ENCODE results near the gene FUT1.
"Not testable (repeated sequence)": the region's sequence is repeated elsewhere in the genome, so short reads cannot be mapped to it uniquely, and the experiment has no call there.

The FUT1 gene

DNA sequence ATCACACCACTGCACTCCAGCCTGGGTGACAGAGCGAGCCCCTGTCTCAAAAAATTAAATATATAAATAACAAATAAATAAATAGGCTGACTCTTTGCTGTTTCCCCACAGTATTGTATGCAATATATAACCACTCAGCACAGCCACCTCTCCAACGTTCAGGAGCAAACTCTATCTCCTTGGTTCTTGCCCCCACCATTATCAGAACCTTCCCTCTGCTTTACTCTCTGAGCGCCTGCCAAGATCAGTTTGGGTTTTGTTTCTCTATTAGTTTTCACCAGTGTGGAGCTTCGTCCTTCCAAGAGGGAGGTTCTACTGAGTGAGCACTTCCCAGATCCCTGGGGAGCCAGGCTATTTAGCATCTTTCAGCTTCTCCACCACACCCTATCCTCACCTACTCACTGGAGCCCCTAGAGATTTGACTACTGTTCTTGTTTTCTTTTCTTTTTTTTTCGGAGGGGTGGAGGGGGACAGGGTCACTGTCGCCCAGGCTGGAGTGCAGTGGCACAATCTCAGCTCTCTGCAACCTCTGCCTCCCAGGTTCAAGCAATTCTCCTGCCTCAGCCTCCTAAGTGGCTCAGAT lies 15.8 kb upstream of the FUT1 start:
- not testable (repeated sequence) for DNase-seq

DNA sequence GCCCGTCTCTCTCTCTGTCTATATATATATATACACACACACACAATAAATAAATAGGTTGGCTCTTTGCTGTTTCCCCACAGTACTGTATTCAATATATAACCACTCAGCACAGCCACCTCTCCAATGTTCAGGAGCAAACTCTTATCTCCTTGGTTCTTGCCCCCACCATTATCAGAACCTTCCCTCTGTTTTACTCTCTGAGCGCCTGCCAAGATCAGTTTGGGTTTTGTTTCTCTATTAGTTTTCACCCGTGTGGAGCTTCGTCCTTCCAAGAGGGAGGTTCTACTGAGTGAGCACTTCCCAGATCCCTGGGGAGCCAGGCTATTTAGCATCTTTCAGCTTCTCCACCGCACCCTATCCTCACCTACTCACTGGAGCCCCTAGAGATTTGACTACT lies 13.4 kb upstream of the FUT1 start:
- not testable (repeated sequence) for DNase-seq

DNA sequence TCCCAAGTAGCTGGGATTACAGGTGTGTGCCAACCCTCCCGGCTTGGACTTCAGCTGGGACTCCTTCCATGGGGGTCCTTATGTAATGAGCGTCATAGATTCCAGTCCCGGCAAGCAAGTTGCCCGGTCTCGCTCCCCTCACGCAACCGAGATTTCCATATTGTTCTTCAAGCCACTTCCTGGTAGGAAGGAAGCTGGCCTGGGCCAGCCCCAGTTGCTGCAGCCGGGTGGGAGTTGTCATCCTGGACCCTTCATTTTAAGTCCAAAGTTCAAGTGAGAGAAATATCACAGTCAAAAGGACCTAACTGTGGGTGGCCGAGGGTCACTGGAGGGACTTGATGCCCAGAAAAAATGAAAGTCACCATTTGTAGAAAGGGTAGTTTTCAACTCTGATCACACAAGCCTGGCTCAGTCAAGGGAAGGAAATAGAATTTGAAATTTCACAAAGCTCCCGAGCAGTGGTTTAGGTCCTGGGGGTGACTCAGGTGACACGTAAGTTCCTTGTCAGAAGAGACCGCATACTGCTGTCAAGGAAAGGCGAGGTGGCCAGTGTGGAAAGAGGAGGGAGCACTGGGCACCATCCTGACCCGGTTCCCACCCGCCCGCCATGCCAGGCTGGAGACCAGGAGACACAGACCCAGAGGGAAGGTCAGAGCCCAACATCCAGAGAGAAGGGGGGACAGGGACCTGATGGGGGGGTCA lies 8.2 kb upstream of the FUT1 start:
- DNase-seq: no peak

DNA sequence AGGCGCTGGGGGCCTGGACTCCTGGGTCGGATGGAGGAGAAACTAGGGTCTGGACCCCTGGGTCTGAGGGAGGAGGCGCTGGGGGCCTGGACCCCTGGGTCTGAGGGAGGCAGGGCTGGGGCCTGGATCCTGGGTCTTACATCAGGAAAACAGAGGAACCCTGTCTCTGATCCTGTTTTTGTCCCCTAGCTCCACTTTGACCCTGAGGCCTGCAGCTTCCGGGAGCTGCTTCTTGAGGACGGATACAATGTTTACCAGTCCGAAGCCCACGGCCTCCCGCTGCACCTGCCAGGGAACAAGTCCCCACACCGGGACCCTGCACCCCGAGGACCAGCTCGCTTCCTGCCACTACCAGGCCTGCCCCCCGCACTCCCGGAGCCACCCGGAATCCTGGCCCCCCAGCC lies 5.3 kb upstream of the FUT1 start:
- DNase-seq: no peak

DNA sequence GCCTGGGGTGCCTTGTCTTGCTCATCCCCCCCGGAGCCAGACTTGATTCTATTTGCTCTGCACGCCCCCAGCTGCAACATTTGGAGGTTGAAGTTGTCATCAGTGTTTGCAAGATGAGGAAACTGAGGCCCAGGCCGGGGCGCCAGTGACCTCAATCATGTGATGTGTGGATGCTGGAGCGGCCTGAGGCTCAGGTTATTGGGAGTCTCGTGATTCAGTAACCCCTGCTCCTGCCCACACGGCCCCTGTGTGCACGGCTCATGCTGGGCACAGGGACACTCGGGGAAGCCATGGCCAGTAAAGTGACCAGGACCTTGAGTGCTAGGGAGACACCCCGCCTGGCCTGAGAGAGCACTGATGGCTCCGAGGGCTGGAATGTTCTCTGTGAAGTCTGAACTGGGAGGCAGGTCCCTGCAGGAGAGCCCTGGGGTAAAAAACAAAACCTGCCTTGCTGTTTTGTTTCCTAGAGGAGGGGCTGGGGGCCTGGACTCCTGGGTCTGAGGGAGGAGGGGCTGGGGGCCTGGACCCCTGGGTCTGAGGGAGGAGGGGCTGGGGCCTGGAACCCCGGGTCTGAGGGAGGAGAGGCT lies 4.7 kb upstream of the FUT1 start:
- DNase-seq: no peak

DNA sequence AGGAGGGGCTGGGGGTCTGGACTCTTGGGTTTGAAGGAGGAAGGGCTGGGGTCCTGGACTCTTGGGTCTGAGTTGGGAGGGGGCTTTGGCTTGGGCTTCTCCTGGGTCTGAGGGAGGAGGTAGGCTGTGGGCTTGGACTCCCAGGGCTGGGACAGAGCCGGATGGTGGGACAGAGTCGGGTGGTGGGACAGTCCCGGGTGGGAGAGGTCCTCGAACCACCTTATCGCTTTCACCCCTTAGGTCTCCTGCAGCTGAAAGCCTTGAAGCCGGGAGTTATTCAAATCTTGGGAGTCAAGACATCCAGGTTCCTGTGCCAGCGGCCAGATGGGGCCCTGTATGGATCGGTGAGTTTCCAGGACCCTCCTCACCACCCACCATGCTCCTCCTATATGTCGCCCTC lies 4.2 kb upstream of the FUT1 start:
- DNase-seq: no peak

DNA sequence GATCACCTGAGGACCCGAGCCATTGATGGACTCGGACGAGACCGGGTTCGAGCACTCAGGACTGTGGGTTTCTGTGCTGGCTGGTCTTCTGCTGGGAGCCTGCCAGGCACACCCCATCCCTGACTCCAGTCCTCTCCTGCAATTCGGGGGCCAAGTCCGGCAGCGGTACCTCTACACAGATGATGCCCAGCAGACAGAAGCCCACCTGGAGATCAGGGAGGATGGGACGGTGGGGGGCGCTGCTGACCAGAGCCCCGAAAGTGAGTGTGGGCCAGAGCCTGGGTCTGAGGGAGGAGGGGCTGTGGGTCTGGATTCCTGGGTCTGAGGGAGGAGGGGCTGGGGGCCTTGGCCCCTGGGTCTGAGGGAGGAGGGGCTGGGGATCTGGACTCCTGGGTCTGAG lies 3.8 kb upstream of the FUT1 start:
- no peak for DNase-seq

DNA sequence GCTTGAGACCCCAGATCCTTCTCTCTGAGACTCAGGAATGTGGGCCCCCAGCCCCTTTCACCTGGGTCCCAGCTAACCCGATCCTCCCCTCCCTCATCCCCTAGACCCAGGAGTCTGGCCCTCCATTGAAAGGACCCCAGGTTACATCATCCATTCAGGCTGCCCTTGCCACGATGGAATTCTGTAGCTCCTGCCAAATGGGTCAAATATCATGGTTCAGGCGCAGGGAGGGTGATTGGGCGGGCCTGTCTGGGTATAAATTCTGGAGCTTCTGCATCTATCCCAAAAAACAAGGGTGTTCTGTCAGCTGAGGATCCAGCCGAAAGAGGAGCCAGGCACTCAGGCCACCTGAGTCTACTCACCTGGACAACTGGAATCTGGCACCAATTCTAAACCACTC lies 3.3 kb upstream of the FUT1 start:
- DNase-seq: no peak

DNA sequence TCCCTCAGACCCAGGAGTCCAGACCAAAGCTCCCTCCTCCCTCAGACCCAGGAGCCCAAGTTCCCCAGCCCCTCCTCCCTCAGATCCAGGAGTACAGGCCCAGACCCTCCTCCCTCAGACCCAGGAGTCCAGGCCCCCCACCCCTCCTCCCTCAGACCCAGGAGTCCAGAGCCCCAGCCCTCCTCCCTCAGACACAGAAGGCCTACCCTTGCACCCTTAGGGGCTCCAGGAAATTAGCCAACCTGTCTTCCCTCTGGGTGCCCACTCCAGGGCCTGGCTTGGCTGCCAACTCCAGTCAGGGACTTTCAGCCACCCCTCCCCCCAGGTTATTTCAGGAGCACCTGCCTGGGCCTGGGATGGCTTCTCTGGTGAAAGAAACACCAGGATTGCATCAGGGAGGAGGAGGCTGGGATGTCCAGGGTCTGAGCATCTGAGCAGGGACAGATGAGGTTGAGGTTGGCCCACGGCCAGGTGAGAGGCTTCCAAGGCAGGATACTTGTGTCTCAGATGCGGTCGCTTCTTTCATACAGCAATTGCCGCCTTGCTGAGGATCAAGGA lies 2.7 kb upstream of the FUT1 start, which contains the start of gene FGF21:
Gene FGF21 (plus strand): TSS at position 441 of the 558 bp plus-strand sequence. CDS start 713 bp downstream, outside the sequence.
- no peak for DNase-seq

DNA sequence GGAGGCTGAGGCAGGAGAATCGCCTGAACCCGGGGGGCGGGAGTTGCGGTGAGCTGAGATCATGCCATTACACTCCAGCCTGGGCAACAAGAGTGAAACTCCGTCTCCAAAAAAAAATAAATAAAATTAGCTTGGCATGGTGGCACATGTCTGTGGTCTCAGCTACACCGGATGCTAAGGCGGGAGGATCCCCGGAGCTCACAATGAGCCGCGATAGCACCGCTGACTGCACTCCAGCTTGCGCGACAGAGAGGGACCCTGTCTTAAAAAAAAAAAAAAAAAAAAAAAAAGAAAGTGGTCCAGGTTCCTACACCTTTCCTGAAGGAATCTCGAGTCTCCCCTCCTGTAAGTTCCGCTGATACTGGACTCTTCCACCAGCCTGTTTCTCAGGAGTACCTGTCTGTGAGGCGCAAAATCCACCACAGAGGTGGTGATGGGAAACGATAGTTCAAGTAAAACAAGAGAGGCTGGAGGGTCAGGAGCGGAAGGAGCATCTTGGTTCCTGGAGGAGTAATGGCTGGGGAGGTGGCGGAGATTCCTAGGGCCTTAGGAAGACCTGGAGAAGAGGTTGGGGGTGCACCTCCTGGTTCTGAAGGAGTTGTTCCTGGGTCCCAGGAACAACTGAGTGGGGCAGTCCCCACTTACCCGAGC lies 471 bp downstream of the FUT1 start:
- DNase-seq: no peak

DNA sequence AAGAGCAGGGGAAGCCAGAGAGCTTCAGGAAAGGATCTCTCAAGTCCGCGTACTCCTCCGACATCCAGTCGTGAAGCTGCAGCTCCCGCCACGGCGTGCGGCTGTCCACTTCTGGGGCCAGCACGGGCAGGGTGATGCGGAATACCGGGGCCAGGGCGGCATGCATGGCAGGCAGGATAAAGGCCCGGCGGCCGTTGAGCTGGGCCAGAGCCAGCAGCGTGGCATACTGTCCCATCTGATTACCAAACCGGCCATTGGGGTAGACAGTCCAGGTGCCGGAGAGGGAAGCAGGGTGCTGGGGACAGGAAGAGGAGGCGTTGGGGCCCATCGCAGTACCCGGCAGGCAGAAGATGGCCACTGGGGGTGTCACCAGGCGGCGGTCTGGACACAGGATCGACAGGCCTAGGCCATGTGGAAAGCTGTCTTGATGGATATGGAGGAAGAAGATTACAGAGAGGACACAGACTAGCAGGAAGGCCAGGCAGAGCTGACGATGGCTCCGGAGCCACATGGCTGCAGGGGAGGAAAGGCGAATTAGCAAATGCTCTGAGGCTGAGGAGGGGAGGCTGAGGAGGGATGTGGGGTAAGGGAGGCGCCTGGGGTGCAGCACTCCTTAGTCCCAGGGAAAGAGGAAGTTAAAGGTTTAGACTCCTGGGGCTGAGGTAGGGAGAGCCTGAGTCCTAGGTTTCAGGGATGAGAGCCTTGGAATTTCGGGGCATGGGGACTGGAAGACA lies 1.5 kb downstream of the FUT1 start:
- no peak for DNase-seq

DNA sequence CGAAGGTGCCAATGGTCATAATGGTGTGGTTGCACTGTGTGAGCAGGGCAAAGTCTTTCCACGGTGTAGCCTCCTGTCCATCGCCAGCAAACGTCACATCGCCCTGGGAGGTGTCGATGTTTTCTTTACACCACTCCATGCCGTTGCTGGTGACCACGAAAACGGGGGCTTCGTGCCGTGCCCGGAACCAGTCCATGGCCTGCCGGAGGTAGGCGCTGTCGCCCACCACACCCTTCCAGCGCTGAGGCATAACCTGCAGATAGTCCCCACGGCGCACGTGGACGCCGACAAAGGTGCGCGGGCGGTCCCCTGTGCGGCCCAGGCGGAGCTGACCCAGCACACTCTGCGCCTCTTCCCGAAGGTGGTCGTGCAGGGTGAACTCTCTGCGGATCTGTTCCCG lies 2.1 kb downstream of the FUT1 start:
- no peak for DNase-seq

DNA sequence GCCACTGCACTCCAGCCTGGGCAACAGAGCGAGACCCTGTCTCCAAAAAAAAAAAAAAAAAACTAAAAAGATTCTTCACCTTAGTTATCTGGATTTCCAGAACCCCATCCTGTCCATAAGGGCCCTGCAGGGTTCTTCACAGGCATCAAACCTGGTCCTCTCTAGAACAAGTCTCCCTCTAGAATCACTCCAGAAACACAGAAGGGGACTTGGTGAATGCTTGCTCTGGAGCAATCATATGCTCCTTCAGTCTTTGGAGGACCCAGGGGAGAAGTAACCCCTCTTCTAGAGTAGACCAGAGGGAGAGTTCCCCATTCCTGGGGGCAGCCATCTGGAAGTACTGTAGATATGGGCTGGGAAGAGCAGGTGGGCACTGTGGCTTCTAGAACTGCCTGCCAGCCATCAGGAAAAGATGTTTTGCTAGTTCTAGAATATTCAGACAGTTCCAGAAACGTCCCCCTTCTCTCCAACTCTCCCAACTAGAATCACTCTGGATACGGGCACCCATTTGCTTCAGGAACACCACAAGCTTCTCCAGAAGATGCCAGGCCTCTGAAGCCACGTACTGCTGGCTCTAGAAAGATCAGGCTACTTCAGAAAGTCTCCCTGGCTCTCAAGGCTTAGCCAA lies 2.8 kb downstream of the FUT1 start:
- DNase-seq: no peak

DNA sequence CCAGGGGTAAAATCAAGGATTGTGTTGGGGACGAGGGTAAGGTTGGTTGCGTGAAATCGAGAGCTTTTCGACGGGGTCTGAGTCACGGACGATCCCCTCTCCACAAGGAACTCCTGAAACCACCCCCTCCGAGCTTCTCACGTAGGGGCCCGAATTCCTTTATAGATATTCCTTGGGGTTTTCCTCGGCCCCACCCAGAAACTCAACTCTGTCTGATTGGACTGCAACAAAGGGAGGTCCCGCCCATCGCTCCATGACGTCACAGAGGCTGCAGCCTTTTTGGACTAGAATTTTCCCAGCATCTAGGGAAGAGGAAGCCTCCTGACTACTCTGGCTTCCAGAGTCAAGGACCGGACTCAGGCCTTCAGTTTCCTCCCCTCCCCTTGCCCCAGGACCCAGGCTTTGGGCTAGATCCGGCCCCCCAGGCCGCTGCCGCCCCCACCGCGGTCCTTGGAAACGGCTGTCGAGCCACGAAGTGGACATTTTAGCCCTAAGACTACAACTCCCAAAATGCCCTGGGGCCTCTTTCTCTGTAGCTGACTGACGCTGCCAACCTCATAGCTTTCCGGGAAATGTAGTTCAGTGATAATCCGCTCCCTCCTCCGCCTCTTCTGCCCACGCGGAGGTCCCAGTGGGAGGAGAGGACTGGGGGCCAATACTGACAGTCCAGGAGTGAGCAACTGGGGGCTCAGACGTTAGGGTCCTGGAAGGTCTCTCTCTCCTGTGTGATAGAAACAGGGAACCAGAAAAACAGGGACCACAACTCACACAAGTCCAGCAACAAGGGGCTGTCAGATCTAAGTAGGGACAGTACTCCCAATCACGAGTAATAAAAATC lies 5.5 kb downstream of the FUT1 start, which contains the start of gene IZUMO1:
Gene IZUMO1 (minus strand): TSS at position 172 of the 838 bp plus-strand sequence. CDS start 1,050 bp downstream, outside the sequence.
- DNase-seq: no peak

DNA sequence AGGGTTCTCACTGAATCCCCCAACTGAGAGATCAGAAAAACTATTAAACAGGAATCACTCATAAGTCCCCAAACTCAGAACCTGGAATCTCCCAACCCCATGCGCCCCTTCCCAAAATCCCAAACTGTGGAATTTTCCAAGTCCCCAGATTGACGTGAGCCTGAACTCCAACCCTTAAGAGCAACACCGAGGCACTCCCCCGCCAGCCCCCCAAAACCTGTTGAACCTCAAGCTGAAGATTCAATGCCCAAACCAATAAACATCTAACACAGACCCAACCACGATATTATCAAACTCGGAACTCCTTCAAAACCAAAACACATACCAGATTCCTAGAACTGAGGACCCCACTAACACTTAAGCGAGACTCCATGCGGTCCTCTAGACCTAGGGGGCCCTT lies 6.3 kb downstream of the FUT1 start:
- no peak for DNase-seq

DNA sequence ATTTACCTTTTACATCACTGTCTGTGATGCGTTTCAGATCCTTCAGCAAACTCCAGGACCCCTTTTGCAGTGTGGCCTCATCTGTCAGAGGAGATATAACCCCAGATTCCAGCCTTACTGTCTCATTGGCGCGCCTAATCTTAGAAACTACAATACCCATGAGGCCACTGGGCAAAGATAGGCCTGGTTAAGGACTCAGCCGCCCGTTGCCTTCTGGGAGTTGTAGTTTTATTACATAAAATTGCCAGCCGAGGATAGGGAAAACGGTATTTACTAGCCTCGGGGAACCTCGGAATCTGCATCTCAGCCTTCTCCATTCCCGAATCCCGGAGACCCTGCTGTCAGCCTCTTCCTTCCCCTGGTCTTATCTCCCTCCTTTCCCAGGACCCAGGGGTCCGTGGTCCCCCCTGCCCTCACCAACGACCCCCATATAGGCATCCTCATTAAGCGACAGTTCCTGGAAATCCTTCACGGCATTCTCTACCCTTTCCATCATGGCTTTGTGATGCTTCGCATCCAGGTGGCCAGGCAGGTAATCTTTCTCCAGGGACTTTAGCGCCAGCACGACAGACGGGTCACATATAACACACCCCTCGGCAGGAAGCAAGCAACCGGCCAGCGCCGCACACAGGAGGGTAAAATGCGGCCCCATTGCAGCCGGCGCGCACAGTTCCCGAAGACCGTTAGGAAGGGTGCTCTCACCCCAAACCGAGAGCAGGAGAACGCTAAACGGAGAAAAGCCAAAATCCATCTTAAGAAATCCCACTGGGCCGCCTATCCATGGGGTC lies 7.0 kb downstream of the FUT1 start:
- DNase-seq: no peak

DNA sequence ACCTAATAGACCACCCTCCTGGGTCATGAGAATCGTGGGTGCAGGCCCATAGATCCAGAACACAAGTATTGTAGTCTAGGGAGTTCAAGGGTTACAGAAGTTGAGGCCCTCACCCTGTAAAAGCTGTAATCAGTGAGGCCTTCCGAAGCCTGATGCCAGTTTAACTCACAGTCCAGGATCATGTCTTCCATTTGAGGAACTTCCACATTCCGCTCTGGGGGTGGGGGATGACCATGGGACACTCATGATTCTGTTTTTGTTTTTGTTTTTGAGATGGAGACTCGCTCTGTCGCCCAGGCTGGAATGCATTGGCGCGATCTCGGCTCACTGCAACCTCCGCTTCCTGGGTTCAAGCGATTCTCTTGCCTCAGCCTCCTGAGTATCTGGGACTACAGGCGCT lies 10.3 kb downstream of the FUT1 start:
- DNase-seq: no peak

DNA sequence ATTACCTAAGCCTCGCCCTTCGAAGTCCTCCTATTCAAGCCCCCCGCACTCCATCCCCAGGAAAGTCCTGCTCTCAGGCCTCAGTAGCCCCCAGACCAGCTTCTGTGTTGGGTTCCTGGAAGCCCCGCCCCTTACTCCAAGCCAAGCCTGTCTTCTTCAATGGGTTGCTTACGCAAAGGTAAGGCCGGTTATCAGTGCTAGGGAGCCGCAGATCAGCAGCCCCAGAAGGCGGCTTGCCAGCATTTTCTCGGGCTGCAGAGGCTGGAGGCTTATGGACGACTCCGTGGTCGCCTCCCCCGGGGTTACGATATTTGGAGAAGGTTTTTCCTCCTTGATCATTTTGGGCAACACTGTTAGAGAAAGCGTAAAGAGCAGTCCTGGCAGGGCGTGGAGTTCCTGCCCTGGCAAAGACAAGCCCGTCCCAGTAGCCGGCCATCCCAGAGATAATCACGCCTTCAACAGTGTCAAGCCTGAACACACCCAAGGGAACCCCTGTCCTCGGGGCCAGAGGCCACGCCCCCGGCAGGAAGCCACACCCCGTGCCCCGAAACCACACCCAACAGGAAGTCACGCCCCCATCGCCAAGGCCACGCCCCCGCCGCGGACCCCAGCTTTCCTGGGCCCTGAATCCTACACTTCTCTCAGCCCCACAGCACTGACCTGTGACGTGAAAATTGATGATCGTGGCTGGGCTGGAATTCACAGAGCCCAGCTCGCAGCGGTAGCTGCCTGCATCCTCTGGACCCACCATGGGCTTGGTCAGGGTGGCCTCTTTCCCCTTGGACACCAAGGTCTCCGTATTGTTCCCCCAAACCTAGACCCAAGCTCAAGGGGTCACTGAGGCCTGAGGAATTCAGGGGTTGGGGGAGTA lies 11.1 kb downstream of the FUT1 start:
- no peak for DNase-seq

DNA sequence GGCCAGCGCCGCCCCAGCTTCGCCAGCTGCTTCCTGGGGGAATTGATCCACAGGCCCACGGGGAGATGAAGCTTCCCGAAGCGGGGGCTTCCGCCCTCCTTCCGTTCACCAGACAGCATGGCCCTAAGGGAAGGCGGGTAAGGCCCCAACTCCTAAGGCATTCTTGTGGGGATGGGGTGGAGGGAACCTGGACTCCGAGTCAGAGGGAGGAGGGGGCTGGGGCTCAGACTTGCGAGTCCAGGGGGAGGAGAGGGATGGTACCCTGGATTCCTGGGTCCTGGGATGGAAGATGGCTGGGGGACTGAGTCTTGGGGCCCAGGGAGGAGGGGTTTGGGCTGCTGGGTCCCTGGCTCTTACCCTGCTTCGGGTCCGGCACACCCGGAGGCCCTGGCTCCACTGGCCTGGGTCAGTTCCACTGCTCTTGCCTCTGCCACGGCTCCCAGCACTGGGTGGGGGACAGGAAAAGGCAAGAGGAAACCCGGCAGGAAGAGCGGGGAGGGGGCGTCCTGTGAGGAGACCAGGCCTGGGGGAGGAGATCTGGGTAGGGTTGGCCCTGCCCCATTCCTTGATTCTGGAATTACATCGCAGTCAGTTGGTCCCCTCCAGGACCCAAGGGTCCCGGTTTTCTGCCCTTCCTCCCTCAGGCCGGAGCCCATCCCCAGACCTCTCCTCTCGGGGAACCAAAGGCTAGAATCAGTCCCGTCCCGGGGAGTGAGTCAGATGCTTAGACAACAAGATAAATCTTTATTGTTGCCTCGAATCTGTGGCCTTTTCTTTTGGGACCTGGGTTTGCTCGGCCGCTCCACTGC lies 12.1 kb downstream of the FUT1 start, which contains the start of gene RASIP1:
Gene RASIP1 (minus strand): TSS at position 447 of the 809 bp plus-strand sequence. CDS start 328 bp downstream, at position 119.
- DNase-seq: no peak

Measured in NCI-H1417 treated with DMSO at 0.1 percent for 48 hours (cell line).